Measurements from ENCODE around the gene CARMIL1.

Gene CARMIL1

DNA sequence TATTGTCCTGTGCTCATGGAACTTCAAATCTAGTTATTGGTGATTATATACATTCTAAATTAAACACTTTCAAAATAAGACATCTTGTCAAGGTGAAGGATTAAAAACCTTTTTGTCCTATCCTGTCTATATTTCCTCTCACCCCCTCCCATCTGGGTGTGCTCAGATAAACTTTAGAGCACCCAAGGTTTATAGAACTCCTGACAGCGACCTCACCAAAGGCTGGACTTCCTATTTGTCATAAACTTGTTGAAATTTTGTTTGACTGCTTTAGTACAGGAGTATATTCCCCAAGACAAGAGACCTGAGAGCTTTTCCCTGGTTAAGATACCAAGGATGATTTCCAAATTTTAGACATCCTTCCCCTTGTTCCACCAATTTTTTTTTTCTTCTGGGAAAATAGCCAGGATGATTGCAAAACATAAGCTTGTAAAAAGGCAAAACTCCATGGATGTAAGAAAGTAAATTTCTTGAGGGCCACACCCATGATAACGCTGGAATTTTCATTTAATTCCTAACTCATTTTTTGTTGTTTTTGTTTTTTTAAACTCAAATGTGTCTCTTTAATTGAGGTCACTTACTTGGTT is 33.0 kb downstream of the CARMIL1 start:
- DNase-seq, result no peak

DNA sequence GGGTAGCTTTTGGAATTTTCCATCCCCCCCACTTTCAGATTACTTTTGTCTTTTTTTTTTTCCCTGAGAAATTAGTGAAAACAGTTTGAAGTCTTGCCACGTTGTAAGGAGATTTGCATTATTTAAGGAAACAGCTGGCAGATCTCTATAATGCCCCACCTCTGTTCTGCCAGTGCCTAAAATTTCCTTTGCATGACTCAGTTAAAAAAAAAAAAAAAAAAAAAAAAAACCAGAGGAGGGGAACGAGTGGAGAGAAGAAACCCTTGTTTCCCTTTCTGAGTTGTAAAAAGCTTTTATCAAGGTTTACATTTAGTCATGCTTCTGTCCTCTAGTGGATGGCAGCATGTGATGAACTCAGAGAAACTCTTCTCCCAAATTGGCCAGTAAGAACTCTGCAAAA is 33.5 kb downstream of the CARMIL1 start:
- no peak for DNase-seq

DNA sequence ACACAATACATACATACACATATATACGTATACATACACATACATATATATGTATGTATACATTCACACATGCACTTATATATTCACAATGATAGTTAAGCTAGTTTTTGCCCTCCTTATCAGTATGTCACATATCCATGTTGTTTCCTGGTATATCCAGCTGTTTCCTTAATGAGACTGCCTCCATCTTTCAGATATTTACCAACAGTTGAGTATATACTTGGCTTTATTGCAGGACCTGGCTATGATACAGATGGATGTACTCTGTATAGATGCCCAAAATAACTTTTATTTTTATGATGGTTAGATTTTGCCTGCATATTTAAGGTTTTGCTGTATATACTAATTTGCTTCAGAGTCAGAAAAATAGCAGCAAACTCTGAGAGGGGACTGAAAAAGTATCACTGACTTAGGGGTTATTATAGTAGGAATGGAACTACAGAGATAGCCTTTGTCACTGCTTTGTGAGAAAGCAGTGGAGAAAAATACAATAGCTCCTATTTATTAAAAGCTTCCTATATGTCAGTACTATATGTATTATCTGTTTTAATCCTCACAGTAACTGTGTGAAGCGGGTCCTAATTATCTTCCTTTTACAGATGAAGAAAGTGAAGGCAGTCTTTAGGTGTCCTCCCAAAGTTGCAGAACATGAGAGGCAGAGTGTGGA is 35.5 kb downstream of the CARMIL1 start:
- DNase-seq, result no peak

DNA sequence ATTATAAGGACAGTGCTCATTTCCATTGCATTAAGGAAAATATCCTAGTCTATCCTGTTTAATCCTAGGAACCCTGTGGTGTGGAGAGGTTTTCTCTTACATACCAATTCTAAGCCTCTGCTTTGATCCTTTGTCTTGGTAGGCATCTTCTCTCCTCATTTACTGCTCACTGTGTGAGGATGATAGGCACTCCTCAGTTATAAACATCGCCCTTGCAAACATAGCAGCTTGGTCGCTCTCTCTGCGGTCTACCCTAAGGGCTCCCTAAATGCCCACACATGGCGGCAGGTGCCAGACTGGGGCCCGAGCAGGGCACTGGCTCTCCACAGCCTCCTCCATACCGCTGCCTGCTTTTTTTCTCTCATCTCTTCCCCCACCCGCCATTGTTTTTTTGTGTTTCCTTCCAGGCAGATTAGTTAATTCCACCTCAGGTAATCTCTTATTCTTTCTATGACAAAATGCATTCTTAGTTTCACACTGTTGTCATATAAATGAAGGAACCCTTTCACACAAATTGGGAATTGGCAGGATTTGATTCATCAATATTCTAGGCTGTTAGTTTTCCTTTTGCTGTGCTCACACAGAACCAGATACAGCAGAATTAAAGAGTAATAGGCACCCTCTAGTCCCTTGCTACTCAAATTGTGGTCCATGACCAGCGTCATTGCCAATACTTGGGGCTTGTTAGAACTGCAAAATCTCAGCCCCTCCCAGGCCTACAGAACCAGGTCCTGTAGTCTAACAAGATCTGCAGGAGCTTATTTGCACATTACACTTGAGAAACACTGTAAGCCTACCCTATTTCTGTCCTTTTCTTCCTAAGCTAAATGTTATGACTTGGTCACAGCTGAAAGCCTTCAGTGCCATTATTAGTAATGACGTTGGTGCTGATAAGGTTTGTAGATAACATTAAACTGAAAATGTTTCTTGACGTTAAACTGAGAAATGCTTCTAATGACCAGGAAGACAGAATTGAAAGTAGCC is 36.3 kb downstream of the CARMIL1 start:
- DNase-seq, result no peak

DNA sequence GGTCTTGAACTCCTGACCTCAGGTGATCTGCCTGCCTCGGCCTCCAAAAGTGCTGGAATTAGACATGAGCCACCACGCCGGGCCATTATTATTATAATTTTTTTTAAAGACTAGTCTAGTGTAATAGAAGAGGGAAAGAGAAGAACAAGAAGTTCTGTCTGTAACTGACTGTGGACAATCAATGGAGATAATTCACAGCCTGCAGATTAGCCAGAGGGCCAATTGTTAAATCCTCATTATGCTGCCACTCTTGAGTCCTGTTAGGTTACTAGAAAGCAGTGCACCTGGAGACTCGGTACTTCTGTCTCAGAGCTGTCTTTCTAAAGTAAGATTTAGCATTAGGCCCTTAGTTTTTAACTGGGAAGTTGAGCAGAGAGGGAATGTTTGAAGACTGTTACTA is 37.5 kb downstream of the CARMIL1 start:
- DNase-seq, result no peak

DNA sequence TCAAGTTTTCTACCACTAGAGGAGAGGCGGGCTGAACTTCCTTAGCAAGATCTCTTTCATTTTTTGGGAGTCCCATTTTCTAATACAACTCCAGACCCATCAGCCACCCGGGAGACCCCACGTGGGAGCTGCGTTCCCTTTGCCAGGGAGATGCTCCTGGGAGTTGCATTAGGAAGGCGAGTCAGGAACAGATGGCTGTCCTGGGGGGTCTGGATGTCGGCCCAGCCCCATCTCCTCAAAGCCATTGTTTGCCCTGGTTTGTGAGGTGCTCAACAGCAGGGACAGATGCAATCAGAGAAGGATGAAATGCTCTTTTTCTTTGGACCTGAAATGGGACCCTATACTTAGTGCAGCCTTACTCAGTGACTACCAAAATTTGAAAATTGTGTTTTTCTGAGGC is 39.4 kb downstream of the CARMIL1 start:
- no peak for DNase-seq

DNA sequence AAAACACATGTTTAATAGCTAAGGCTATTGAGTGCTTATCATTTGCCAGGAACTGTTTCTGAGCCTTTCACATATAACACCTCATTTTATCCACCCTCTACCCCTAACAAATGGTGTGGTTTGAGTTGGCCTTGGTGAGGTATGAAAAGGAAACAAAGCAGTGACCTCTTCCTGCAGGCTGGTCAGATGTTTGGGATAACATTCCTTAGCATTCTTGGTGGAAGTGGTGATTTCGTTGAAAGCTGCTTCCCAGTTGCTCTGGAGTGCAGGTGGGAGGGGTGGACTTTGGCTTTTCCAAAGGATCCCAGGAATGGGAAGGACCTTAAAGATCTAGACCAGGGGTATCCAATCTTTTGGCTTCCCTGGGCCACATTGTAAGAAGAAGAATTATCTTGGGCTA is 41.3 kb downstream of the CARMIL1 start:
- DNase-seq, result no peak

DNA sequence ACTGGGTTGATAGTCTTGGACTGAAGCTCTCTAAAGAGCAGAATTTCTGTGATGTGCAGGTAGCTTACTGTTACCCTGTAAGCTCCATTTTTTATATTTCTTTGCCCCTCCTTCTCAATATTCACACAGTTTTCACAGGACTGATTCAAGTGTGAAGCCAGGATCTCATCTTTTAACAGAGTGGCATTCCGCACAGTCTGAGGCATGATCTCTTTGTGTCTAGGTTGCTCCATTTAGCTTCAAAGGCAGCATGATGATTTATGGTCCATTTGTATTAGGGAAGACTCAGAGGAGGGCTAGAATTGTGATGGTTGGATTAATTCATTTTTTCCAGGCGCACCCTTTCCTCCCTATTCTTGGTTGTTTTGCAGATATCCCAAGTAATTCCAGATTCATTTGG is 43.5 kb downstream of the CARMIL1 start:
- no peak for DNase-seq

DNA sequence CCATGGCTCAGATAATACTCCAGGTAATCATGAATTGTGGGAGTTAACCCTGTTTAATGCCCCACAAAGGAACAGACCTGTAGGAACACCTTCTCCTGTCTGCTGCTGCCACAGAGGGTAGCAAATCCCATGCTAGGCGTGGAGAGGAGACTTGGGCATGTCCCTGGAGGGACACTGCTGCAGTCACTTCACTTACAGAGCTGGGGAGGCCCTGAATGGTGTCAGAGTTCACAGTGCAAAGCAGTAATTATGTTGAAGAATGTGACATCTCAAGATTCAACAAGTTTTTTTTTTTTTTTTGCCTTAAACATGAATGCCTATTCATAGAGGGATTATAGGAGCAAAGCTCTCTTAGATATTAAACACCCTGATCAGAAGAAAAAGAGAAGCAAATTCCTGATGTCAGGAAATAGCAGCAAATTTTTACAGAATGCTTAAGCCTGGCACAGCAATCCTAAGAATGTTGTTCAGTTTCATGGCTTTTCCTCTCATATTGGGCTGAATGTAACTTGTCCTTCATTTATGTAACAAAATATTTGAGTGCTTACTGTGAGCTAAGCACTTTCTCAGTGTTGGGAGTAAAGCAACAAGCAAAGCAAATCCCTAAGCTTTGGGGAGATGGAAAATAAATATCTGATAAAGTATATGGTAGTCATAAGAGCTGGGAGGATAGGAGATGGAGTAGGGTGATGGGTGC is 45.0 kb downstream of the CARMIL1 start:
- no peak for DNase-seq

DNA sequence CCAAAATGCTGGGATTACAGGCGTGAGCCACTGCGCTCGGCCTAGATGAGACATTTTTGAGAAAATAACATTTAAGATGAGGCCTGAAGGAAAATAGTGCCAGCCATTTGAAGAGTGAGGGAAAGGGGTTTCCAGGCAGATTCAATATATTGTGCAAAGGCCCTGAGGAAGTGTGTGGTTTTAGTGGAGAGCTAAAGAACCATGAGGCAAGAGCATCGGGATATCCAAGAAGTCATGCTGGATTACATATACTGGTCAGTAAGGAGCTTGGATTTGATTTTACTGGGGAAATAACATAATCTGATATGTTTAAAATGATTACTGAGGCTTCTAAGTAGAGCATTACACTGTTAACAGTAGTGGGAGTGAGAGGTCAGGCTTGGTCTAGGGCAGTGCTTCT is 47.0 kb downstream of the CARMIL1 start:
- no peak for DNase-seq

DNA sequence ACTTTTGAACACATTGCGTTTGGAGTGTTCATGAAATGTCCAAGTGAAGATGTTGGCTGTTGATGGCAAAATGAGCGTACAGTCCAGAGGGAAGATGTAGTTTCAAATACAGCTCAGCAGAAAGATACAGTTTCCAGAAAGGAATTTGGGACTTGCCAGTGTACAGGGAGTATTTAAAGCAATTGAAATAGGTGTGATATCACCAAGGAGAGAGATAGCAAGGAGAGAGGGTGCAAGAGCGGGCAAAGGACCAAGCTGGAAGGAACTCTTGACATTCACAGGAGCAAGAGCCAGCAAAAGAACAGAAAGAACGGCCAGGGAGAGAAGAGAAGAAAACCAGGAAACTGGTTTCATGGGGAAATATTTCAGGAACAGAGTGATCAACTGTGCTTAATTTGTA is 47.8 kb downstream of the CARMIL1 start:
- no peak for DNase-seq

DNA sequence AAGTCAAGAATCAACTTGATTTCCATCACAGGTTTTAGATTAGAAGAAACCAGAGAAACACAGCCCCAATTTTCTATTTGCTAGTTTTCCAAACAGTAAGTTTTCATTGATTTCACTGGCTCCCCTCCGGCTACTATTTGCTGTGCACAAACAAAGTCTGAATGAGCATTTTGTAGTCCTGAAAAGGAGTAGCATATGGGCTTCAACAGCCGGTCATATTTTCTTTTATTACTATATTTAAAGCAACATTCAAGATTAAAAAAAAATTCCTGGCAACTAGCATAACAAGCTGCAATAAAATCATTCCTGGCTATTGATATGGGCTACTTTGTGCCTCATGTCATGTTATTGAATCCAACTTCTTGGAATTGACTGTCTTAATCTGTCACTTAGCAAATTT is 48.3 kb downstream of the CARMIL1 start:
- no peak for DNase-seq

DNA sequence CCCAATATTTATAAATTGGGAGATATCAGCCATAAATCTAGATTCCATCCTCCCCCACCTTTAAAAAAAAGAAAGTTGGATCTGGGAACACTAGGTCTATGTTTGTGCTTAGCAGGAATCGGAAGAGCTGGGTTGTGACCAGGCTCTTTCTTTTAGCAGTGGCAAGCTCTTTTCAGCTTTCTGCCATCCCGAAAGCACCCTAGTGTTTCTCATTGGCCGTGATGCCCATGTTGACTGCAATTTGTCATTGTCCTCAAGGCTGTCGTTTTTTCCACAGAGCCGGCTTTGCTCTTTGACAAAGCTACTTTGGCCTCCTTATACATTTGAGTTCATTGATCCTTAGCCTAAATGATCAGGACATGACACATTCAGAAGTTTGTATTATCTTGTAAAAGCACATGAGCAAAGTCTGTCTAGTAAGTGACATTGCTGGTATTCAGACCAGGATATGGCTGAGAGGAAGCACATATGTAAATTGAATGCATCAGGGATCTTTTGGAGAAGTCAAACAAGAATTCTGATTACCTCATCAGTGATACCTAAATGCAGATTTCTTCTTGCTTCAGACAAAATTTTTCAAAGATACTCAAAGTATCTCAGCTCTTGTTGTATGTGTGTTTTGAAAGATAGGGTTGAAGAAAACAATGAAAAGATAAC is 50.1 kb downstream of the CARMIL1 start:
- DNase-seq, result no peak

DNA sequence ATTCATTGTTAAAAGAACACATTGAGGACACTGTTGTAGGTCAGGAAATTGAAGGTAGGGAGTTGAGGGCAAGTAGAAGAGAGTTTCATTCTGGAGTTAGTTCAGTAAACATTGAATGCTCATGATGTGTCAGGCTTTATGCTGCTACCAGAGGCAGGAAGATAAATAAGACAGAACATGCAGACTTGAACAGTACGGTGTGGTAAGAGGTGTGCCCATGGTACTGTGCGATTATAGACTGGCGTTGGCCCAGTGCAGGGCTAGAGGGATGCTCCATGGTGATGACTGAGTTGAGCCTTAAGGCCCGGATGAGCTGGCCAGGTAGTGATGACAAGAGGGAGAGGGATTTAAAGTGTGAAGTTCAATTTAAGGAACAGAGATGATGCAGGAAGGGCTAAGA is 50.8 kb downstream of the CARMIL1 start:
- no peak for DNase-seq

DNA sequence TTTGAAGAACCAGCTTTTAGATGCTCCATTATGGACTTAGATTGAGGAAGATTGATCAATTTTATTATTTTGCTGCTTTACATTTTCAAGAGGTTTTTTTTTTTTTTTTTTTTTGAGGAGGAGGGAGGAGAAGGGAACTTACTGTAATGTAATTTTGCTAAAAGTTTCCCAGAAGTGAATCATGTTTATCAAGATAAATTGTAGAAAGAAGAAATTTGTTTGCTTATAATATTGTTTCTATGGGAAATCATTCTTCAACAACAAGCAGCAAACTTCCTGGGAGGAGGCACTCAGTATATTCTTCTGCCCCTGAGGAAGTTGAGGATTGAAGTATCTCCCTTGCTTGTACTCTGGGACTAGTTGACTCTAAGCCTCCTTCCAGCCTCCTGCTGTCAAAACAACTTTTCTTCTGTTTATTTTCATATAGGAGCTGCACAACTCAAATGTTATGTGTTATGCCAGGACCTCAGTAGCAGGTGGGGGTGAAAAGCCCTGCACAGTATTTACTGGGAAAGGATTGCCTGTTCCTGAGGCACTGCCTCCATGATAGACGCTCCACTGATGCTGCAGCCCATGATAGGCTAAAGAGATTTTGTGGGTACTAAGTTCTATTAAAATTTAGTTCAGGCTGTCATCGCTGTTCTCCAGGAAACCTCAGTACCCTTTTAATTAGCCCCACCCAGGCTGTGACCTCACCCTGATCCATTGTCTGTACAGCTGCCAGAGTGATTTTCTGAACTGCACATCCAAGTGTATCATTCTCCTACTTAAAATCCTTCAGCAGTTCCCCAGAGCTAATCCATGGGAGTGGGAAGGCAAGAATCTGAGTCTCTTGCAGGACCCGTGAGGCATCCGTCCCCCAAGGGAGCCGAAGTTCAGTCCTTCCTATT is 51.9 kb downstream of the CARMIL1 start:
- DNase-seq, result no peak

DNA sequence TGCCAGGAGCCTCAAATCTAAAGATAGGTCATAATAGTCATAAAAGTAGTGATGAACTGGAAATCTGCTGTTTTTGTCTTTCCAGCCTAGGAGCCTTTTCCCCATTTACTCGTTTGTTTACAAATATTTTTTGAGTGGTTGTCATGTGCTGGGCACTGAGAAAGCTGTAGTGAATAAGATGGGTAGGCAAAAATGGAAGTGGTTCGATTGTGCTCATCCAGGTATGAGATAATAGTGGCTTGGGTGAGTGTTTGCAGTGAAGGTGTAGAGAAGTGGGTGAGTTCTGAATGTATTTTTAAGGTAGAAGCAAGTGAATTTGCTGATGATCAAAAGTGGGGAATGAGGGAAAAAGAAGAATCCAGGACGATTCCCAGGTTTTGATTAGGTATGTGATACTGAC is 53.0 kb downstream of the CARMIL1 start:
- no peak for DNase-seq

DNA sequence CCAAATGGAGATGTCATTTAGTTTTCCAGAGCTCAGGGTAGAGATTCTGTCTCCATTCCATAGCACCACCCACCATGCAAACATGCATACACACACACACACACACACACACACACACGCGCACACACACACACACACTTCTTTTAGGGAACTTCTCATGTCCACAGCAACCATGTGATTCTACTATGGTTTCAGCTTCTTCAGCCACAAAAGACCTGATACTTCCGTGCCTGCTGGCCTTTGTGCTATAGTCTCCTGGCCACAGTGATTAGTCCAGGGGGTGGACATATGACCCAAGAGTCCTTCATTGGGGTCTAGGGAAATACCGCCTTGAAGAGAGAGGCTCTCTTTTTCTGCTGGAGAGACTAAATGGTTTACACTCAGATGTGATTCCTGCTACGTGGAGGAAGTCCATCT is 53.5 kb downstream of the CARMIL1 start:
- DNase-seq, result no peak

DNA sequence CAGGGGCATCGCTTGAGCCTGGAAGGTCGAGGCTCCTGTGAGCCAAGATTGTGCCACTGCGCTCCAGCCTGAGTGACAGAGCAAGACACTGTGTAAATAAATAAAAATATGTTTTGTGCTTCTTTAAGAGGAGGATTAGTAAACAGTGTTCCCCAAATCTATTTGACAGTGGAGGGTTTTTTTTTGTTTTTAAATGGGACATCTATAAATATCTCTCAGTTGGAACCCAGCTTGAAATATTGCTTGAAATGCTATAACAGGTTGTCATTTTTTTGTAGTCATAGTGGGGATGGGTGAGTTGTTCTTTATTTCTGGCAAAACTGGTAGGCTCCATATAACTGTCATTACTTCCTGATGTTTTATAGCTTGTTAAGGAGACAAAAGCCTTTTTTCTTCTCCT is 54.3 kb downstream of the CARMIL1 start:
- no peak for DNase-seq

DNA sequence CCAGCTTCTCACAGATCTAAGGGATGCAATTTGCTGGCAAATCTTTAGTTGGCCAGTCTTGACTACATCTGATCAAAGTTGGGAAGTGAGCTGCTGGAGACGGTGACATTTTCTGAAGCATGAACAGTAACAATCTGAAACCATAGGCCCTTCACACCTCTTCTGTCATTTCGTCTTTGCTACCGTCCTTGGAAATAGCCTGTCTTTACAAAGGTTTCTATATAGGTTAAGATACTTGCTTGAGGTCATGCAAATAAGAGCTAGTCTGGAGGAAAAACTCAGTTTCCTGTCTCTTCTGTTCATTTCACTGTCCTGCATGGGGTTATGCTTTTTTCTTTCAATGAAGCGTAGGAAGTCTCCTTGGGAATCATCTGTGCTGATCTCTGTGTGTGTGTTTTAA is 55.6 kb downstream of the CARMIL1 start:
- DNase-seq, result no peak

DNA sequence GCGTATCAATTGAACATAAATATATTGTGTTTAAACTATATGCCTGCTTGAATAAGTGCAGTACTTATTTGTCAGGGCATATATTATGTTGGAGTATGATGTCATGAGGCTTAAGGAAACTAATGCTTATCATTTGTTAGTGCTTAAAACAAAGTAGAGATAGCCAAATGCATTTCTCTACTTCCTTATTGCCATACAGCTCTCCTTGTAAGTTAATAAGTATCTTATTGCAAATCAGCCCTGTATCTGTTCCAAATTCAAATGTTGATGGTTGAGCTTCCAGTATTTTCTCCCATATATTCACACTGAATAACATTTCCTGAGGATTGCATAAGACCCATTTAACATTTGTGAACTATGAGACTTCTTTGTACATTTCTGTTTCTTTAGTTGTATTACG is 57.8 kb downstream of the CARMIL1 start:
- no peak for DNase-seq

DNA sequence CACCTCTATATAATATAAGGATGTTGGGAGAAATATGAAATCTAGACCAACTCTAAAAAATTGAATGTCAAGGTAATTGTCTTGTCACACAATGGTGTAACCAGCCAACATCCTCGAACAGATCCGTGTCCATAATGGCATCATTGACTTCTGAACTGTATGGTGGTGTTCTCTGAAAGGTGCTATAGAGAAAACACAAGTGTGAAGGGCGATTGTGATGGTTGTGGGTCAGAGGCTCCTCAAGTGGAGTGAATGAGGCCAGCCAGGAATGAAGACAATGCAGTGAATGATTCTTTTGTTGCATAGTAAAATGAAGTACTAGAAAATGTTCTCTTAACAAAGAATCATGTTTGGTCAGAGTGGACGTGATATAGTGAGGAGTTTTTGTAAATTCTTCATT is 58.3 kb downstream of the CARMIL1 start:
- no peak for DNase-seq

Data from activated T-cell treated with anti-CD3 and anti-CD28 coated beads, Interleukin-2, amount 50 U/mL, for 1 hour (primary cell).